SHP77 treated with DMSO at 0.1 percent for 48 hours (cell line): ENCODE results near the gene VPREB3.
A peak's percentile ranks its signal among the peaks of the same experiment; 100 is the strongest.

Source experiments
- DNase-seq: peaks from one replicate; lab custom pipeline; 2025; lab: John Stamatoyannopoulos, UW

The VPREB3 gene

DNA sequence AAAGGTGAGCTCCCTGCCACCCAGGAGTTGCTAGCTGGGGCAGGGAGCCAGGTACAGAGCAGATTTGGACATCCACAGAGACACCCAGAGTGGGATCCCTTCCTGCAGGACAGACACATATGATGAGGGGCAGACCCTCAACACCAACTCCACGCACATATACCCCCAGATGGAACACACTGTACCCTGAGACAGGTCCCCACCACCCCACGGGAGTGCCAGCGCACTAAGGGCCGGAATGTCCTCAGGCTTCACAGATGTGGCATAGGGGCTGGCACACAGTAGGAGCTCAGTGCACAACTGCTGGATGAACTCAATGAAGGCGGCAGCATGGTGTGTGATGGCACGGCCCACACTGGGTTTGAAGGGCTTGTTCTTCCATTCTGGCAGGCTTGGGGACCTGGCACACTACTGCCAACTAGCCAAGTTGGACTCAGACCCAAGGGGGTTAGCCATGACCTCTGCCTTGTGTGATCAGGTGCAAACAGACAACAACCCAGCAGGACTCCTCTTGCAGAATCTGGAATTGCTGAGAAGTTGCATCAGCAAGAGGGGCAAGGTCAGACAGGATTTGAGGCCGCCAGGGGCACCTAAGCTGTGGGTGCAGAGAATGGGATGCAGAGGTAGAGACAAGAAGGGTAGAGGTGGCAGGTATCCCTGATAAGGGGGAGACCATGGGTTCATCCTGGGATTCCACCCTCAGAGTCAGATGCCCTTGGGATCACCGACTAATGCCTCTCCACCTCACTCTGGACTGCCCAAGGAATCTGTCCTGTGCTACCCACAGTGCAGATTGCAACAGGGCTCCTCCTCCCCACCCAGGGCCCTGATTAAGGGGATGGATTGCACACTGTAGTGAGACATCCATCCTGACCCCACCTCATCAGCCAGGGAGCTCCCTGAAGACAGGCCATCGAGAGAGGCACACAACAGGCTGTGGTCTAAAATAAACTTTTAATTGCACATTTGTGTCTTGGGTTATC is 11.0 kb upstream of the VPREB3 start:
- no peak for DNase-seq

DNA sequence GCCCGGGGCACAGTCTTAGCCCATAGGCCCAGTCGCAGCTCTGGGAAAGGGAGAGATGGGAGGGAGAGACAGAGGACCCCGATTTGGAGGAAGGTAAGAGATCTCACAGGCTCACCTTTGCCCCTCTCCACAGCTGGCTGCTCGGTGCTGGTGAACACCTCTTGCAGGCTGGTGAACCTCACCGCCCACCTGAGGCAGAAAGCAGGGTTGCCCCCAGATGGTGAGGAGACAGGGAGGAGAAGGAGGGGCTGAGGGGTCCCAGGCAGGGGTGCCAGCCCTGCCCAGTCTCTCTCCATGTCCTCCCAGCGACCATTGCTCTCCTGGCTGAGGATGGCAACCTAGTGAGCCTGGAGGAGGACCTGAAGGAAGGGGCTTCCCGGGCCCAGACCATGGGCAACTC is 9.7 kb upstream of the VPREB3 start:
- DNase-seq, result no peak

DNA sequence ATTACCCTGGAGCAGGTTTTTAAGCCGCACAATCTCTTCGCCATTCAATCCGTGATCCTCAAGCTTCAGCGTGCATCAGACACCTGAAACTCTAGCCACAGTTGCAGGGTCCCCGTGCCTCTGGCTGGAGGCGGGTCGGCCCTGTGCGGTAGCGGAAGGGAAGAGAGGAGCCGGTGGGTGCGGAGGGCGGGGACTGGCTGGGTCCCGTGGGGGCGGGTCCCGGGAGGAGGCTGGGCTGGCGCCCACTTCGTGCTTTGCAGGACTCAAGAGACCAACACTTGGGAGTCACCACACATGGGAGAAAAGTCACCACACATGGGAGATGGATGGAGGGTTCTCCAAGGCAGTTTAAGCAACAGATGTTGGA is 9.3 kb upstream of the VPREB3 start:
- no peak for DNase-seq

DNA sequence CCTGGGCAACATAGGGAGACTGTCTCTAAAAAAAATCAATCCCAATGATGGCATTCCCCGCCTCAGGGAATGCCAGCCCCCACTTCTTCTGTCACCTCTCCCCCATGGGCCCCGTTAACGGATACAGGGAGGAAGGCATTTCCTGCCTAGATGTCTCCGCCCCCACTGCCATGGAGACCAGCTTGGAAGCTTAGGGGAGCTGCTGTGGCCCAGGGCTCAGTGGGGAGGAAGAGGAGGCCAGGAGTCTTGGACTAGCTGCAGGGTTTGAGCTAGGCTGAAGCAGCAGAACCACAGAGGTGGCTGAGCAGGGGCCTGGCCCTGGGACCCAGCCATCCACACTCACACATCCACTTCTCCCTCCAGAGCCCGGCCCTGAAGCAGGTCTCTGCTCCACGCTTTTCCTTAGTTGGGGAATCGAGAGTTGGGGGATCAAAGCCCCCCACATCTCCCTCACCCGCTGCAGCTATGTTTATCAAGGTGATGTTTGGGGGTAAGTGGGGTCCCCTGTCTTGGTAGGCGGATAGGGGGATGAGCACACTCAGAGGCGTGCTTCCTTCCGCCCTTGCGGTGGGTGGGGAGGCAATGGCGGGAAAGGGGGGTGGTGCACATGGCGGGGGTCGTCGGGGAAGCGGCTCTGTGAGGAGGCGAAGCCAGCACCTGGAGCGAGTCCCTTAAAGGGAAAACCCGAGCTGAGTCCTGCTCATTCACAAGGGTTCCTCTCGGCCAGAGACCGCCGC is 8.8 kb upstream of the VPREB3 start, which contains the start of gene C22orf15:
TSS of gene C22orf15 (plus strand) at position 149 of the 737 bp plus-strand sequence. CDS start at position 466, 317 bp downstream.
- DNase-seq, result no peak

DNA sequence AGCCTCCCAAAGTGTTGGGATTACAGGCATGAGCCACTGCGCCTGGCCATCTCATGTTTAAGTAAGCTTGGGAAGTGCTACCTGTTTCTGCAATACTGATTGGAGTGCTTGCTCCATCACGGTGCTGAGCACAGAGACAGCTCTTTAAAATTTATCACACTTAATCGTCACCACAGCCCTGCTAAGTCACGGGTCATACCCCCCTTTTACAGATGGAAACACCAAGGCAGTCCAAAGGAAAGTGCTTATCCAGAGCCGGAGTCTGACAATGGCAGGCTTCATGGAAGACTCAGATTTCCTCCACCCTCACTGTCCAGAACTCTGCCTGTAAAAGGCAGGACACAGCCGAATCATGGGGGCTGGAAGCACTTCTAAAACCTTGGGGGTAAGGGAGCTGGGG is 5.8 kb upstream of the VPREB3 start:
- no peak for DNase-seq

DNA sequence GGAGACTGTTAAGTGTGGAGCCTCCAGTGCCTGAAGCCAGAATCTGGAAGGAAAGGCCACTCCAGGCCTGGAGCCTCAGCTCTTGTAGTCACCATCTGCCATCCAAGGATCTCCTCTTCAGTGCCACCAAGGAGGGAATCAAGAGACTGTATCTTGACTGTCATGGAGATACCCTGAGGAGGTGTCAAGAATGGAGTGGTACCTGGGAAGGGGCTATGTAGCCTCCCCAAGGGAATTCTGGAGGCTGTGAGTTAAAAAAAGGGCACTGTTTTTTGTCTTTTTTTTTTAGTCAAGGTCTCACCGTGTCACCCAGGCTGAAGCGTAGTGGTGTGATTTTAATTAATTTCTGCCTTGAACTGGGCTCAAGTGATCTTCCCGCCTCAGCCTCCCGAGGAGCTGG is 5.3 kb upstream of the VPREB3 start:
- no peak for DNase-seq

DNA sequence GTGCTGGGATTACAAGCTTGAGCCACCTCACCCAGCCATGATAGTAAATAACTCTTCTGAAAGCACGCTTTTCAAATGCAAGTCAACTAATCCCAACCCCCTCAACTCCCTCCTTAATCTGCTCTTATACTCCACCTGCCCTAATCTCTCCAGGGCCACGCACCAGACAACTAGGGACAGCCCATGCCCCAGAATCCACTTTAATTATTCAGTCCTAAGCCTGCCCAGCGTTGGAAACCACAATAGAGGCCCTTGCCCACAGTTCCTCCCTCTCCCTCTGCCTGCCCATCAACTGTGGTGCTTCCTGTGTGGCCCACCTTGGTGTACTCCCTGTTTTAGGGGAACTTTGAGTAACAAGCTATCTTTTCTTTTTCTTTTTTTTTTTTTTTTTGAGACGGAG is 2.7 kb upstream of the VPREB3 start:
- no peak for DNase-seq

DNA sequence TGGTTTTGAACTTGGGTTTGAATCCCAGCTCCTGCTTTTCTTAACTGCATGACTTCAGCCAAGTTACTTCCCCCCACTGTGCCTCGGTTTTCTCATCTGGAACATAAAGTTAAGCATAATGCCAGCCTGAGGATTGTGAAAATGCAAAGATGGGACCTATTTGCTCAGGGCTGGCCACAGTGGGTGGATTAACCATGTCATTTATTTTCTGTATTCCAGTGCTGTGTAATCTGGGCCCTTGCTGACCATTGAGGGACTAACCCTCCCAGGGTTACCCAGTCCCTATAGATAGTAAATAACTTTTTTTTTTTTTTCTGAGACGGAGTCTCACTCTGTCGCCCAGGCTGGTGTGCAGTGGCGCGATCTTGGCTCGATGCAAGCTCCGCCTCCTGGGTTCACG is 1.5 kb upstream of the VPREB3 start:
- no peak for DNase-seq

DNA sequence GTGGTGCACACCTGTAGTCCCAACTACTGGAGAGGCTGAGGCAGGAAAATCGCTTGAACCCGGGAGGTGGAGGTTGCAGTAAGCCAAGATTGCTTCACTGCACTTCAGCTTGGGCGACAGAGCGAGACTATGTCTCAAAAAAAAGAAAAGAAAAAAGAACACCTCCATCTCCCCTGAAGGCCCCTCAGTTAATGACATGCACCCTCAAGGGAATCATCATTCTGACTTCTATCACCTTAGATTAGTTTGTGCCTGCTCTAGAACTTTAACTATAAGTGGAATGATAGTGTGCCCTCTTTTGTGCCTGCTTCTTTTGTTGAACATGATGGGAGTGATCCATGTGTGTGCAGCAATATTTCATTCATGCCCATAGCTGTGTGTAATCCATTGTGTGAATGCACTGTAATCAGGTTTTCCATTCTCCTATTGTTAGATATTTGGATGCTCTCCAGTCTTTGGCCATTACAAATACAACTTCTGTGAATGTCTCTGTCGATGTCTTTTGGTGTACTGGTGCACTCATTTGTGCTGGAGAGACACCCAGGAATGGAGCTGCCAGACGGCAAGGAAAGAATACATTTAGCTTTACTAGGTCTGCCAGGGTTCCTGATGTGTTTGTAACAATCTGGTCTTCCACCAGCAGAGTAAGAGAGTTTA is 883 bp upstream of the VPREB3 start:
- no peak for DNase-seq

DNA sequence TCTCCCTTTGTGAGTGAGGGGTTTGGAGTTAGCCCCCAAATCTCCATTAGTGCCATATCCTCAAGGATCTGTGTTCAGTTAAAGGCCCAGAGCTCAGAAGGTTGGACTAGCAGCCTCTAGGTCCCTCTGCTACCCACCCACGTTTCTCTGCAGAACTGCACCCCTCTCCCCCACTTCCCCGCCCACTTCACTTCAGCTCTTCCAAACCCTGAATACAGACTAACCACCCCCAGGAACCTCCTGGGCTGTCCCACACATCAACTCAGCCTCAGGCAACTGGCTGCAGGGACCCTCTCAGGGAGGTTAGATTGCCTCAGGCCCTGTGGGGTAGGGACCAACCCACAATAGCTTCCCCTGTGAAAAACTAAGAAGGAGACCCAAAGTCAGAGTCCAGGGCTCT is 840 bp downstream of the VPREB3 start:
- DNase-seq, result no peak

DNA sequence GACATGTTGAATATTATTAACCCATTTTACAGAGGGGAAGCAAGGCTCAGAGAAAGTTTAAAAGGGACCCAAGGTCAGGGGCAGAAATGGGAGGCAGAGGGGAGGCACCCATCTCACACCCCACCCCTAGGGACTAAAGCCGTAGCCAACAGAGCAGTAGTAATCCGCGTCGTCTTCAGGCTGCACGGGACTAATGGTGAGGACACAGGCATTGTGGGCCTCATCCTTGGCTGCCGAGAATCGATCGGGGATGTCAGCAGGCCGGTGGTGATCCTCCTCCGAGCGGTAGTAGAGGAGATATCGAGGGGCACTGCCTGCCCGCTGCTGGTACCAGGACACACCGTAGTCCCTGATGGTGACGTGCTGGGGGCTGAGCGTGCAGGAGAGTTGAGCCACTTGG is 1.5 kb downstream of the VPREB3 start:
- DNase-seq, result no peak

DNA sequence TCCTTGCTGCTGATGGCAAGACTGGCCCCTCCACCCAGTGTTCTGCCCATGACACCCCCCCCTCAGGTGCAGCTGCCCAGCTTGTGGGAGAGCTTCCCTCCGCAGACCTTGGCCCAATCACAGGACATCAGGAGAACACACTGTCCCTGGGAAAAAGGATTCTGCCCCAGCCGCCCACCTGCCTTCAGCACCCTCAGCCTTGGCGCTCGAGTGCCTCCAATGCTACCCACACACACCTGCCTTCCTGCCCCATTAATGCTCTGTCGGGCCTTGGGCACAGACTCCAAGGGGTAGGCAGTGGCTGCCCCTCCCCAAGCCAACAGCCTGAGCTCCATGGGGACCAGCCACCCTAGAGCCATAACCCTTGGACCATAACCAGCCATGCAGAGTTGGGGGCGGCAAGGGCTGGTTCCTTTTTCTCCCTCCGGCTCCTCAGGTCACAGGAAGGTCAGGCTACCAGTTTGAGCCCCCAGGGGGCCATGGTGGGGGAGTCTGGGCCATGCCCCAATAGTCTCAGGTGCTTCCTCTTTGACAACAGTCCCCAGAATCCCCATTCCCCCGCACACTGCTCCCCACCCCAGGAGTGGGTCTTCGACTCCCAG is 2.0 kb downstream of the VPREB3 start:
- no peak for DNase-seq

DNA sequence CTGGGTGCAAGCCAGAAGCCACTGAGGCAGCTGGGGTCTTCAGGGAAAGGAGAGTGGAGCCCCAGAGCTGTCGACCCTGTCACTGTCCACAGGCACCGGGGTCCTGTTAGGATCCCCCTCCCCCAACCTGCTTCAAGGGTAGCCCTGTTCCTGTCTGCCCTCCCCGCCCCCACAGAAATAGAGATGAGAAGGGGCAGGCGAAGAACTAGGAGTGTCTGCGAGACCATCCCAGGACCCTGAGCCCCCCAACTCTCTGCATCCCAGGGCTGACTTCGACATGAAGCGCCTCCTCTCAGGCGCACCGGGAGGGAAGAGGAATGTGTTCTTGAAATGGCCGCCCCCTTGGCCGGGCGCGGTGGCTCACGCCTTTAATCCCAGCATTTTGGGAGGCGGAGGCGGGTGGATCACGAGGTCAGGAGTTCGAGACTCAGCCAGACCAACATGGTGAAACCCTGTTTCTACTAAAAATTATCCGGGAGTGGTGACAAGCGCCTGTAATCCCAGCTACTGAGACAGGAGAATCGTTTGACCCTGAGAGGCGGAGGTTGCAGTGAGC is 2.7 kb downstream of the VPREB3 start:
- no peak for DNase-seq

DNA sequence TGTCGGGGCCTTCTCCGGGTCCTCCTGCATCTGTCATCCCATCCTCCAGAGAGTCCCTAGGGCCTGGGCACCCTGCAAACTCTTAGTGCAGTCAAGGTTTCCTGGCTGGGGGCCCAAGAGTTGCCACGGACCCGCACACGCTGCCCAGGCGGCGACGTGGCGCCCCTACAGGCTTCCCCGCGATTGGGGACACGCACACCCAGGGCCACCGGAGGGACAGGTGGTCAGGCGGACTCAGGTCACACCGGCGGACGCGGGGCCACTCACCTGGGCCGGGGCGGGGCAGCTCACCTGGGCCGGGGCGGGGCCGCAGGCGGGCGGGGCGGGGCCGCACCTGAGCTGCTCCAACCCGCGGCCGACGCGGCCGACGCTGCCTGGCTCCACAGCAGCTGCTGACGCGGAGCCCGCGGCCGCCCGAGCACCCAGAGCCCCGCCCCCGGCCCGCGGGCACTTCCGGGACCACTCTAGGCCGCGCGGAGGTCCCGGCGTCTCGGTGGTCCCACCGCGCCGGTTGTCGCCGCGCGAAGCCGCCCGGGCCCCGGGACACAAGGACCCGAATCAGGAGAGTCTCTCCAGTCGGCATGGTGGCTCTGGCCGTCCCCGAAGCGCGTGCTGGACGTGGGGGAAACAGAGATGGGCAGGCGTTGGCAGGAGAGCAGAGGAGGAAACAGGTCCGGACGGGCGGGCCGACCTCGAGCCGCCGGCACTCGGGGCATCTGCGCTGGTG is 3.3 kb downstream of the VPREB3 start, which contains the start of gene ZNF70:
TSS of gene ZNF70 (minus strand) at position 399 of the 727 bp plus-strand sequence. CDS start 5,972 bp downstream, outside the sequence.
- peak; percentile 45 for DNase-seq

DNA sequence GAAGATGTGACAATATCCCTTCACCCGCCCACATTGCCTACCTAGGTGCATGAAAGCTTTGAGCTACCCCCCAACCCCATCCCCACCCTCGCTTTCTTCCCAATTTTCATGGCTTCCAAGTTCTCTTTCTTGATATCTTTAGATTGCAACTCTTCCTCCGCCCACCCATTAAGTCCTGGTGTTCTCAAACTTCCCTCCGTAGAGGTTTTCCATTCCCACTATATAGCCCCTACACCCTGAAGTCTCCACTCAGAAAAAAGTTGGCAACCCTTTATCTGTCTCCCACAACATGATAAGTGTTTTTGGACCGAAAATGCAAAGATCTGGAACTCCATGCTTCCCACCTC is 3.9 kb downstream of the VPREB3 start:
- DNase-seq, result no peak

DNA sequence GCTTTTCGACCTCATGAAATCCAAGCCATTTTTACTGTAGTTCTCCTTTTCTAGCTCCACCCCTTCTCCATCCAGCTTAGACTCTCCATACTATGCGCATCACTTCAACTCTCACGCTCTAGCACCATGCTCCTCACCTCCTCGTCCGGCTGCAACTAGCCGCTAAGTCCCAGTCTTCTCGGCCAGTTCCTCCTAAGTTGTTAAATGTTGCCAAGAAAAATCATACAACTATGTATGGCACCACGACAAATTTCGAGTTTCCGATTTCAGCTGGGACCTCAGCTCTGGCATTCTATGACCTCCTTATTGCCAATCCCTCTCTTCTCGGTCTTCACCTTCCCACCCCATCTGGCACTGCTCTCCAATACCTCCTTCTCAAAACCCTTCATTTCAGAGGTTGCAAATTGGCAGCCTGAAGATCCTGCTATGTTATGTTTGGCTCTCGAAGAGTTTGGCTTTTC is 4.4 kb downstream of the VPREB3 start:
- DNase-seq, result no peak

DNA sequence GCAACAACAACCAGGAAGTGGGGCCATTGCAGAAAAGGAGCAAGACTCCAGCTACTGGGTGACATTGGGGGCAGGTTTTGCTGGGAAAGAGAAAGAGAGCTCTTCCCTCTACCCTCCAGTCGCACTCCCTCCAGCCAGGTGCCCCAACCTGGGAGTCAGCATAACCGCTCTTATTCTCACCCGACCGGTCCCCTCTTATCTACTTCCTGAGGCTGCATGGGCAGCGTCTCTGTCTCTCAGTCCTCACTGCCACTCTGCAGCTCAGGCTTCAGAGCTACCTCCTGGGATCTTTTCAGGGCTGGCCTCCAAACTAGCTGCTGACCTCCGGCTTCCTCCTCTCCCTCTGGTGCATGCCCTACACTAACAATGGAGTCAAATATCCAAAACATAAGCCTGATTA is 8.4 kb downstream of the VPREB3 start:
- DNase-seq, result no peak

DNA sequence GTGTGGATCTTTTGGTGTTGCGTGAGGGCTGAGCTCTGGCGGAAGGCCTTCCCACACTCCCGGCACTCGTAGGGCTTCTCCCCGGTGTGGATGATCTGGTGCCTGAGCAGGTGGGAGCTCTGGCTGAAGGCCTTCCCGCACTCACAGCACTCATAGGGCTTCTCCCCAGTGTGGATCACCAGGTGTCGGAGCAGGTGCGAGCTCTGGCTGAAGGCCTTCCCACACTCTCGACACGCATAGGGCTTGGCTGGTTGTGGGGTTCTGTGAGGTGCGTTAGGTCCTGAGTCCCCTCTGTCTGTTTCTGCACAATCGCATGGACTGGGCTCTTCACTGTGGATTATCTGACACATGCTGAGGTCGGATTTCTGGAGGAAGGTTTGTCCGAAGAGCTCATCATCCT is 9.7 kb downstream of the VPREB3 start:
- no peak for DNase-seq

DNA sequence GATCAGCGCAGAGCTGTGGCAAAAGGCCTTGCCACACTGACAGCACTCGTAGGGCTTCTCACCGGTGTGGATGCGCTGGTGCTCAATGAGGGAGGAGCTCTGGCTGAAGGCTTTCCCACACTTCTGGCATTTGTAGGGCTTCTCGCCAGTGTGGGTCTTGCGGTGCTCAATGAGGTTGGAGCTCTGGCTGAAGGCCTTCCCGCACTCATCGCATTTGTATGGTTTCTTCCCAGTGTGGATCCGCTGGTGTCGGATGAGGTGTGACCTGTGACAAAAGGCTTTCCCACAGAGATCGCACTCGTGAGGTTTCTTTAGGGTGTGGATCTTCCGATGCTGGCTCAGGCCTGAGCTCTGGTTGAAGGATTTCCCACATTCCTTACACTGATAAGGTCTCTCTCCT is 10.2 kb downstream of the VPREB3 start:
- DNase-seq, result no peak

DNA sequence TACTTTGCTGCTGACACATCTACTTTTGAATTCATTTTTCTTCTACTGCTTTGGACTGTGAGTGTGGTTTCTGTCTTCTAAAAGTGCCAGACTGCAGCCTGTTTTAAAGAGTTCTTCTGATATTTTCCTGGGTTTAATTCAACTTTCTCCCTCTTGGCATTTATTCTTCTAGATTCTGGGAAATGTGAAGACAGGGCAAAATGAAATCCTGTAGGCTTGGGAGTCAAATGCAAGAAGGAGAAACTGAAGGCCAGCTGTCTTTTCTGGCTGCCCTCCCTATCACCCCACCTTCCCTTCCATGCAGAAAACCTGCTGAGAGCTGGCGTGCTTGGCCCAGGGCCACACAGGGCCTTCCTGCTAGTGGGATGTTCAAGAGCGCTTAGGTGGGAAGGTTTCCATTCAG is 10.9 kb downstream of the VPREB3 start:
- DNase-seq, result no peak
